GM12873 (cell line): ENCODE measurements around the gene TBX4.

Experiments
- TF ChIP-seq, protein P1 (sequence below): IDR thresholded peaks from 2 replicates; pipeline ENCODE4 v1.5.1; 2012; ENCODE audit warnings: low read depth, mild to moderate bottlenecking, moderate library complexity, low read length, control low read depth; ENCODE audit not compliant: insufficient read depth; ENCODE audit errors: missing control alignments

Gene TBX4

DNA sequence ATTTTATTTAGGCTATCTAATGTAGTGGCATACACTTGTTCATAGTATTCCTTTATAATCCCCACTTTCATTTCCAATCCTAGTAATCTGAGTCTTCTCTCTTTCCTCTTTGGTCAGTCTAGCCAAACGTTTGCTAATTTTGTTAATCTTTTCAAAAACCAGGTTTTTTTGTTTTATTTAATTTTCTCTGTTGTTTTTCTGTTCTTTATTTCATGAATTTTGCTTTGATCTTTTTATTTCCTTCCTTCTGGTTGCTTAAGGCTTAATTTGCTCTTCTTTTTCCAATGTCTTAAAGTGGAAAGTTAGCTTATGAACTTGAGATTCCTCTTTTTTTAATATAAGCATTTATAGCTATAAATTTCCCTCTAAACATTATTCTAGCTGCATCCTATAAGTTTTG is 69.9 kb downstream of the TBX4 start:
- TF ChIP-seq, protein P1, sequence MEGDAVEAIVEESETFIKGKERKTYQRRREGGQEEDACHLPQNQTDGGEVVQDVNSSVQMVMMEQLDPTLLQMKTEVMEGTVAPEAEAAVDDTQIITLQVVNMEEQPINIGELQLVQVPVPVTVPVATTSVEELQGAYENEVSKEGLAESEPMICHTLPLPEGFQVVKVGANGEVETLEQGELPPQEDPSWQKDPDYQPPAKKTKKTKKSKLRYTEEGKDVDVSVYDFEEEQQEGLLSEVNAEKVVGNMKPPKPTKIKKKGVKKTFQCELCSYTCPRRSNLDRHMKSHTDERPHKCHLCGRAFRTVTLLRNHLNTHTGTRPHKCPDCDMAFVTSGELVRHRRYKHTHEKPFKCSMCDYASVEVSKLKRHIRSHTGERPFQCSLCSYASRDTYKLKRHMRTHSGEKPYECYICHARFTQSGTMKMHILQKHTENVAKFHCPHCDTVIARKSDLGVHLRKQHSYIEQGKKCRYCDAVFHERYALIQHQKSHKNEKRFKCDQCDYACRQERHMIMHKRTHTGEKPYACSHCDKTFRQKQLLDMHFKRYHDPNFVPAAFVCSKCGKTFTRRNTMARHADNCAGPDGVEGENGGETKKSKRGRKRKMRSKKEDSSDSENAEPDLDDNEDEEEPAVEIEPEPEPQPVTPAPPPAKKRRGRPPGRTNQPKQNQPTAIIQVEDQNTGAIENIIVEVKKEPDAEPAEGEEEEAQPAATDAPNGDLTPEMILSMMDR = no peak

DNA sequence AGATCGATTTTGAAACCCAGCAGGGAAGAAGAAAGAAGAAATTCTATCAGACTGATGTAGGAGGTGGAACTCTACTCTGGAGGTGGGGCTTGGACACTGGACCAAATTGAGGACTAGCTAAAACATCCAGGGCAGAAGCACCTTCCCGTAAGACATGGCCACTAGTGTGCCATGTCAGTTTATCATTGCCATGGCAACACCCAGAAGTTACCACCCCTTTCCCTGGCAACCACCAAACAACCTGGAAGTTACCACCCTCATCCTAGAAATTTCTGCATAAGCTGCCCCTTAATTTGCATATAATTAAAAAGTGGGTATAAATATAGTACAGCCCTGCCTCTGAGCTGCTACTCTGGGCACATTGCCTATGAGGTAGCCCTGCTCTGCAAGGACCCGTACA is 72.1 kb downstream of the TBX4 start:
- TF ChIP-seq, protein P1 = no peak

DNA sequence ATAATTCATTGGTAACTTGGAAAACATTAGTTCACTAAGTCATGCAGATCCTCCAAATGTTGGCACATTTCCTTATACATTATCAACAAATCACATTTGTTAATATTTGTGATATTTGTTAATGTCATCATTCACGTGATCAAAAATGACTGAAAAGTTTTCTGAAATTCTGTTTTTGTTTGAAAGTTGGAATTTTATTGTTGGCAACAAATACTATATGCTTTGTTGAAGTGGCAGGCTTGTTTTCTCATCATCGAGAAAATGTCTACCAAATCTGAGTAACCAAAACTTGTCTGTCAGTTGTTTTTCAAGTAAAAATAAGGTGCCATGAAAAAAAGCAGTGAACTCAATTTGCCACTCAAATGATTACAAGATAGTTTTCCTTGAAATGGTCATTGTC is 75.9 kb downstream of the TBX4 start:
- TF ChIP-seq, protein P1 = no peak

DNA sequence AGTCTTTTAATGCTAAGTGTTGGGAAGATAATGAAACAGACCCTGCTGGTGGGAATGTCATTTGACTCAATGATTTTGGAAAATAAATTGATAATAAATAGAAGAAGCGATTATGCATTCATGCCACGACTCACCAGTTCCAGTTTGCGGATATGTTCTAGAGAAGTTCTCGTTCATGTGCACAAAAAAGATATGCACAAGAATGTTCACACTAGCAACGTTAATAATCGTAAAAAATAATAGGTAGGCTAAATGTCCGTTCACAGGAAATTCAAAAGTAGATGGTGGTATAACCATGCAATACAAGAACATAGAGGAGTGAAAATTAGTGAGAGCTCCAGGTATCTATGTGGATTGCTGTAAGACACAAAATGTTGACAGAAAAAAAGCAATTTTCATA is 79.0 kb downstream of the TBX4 start:
- TF ChIP-seq, protein P1 = no peak

DNA sequence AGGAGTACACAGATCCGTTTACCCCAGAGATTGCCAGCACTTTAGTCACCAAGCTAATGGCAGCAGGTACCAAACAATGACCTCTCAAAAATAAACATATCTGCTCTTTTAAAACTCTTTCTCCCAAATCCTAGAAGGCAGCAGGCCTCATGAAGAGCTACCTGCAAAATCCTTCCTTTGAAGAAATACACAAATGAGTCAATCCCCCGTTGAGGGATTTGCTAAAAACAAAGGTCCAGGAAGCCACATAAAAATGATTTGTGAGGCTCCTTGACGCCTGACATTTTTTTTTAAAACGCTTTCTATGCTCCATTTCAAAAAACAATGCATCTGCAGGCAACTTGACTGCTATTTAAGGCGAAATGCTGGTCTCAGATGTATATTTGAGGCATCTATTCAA is 80.6 kb downstream of the TBX4 start:
- TF ChIP-seq, protein P1 = no peak

DNA sequence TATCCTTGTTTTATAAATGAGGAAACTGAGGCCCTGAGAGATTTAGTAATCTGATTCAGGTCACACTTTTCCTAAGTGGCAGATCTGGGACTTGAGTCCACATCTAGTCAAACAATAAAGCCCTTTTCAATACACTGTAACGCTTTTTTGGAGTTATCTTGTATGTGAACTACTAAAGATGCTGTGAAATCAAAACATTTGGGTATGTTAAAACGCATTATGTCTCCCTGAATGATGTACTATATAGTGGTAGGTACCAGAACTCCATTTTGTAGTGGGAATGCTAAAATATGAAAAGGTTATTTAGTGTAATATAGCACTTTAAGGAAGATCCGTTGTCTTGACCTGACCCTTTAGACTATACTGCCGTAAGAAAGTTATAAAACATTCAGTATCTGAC is 81.6 kb downstream of the TBX4 start:
- TF ChIP-seq, protein P1 = no peak

DNA sequence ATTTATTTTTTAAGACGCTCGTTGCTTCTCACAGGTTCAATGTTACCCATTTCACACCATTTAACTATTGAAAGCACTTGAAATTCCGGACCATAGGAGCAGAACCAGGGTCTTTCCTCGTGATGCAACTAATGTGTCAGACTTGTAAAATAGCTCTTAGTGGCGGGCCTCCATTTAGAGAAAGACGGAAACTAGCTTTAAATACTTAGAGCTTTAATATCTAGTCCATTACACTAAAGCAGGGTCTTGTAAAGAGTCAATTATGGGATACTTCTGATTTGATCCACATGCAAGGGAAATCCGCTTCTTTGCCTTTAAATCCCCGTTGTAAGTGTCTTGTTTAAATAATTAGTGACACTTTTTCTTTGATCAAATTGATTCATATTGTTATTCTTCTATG is 82.2 kb downstream of the TBX4 start:
- TF ChIP-seq, protein P1 = no peak
